ENCODE results near the gene NPAS3.

The NPAS3 gene

DNA sequence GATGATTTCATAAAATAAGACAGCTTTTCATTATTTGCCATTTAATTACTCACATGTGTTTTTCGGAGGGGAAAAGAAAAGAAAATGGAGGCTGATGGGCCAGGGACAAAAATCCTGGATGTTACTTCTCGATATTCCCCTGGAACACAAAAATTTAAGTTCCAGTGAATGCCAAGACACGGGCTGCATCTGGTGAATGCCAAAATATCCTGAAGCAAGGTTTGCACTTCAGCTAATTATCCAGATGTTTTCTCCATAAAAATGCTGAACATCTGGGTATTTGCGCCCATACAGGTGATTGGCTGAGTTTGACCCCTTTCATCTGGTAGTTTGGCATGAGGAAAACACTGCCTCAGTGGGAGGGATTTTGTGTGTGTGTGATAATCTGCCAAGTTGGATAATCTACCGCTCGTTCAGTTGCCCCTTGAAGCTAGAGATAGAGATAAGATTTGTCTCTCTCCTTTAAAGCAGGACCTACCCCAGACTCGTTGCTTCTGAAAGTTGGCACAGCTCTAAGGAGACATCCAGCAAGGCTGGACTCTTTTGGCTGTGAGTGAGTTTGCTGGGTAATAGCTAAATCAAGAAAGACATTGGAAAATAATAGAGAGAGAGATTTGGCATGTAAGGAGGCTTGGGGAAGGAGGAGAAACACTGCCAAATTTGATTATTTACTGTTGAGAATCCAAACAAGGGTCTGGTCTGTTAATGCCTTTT is 622.2 kb downstream of the NPAS3 start:
- TF ChIP-seq Cebpa-rat (IDR thresholded peaks at IDR 0.05) = no peak

DNA sequence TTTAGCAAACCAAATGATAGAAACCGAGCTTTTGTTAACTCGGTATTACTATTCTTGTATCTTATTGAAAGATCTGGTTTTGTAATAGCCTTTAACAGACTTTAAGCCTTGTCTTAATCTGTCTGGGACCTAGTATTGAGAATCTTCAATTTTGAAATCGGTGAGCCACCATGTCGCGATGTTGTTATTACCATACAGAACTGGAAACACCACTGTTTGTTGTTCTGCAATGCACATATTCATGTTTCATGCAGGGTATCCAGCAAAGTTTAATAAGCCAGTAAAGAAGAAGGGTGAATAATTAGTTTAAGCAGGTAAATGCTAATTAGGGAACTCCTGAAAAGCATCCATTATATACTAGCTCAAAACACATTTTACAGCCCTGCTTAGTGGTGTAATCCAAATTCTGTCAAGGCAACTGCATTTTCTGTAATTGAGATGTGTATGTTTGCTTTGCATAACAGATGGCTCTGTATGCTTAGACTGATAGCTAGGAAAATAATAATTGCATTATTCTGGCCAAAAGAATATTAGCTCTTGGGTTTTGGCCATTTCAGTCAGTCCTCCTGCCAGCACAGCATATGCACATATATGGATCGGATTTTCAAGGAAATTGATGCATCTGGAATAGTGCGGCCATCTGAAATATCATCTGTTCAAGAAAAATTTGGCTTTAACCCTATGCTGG is 623.0 kb downstream of the NPAS3 start:
- Histone ChIP-seq H3K36me3 (no peaks in the 10 kb centered on the region), H3K4me3 (no peak overlapping the region), H3K9me3 (replicated peaks in 1 of 11) (no peaks in the 10 kb centered on the region), H3K27me3 (no peaks in the 10 kb centered on the region), H3K9ac (no peak overlapping the region), H4K20me1 (no peaks in the 10 kb centered on the region), H3K4me2 (no peak overlapping the region), H3K27ac (no peak overlapping the region), H3K4me1 (peaks cover 0 to 6% (median 0%) of the 10 kb centered on the region in 10 experiments; a peak in 1 of 20 replicates)
- no peak for TF ChIP-seq Cebpa-rat (IDR thresholded peaks at IDR 0.05)

More for the DNA sequence above, 622.2 kb downstream of the NPAS3 start:
- no peak overlapping the region for H3K27ac ChIP-seq
- peaks cover 0 to 6% (median 0%) of the 10 kb centered on the region in 10 experiments; a peak in 1 of 20 replicates for H3K4me1 ChIP-seq
- no peak overlapping the region for H3K9ac ChIP-seq
- no peaks in the 10 kb centered on the region for H4K20me1 ChIP-seq
- H3K36me3 ChIP-seq = no peaks in the 10 kb centered on the region
- no peaks in the 10 kb centered on the region for H3K9me3 ChIP-seq (replicated peaks in 1 of 11)
- H3K4me2 ChIP-seq = no peak overlapping the region
- no peaks in the 10 kb centered on the region for H3K27me3 ChIP-seq
- H3K4me3 ChIP-seq = no peak overlapping the region

DNA sequence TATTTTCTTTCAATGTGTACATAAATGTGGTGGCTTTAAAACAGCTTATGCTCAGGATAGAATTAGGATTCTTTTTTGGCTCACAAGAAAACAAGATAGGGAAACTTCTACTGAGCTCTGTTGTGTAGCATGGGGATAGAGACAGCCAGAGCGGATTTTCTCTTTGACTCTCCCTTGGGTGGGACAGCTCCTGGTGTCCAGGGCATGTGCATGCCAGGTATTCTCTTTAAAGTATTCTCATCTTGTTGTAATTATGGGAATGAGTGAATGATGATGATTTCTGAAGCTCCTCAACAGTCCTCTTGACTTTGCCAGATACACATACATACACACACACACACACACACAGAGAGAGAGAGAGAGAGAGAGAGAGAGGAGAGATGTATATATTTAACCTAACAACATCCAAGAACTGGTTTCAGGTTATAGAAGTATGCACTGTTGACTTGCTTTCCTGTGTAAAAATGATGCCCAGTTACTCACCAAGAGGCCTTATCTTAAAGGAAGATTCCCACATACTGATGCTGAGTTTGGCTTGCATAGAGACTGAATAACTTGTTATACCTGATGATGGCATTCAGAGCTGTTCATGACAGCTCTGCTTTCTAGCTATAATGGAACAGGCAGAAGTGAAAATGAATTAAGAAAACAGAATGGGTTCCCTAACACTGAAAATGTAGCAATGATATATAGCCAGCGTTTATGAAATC is 624.7 kb downstream of the NPAS3 start:
- Histone ChIP-seq H3K36me3 (no peaks in the 10 kb centered on the region), H3K4me2 (no peak overlapping the region), H3K27ac (no peak overlapping the region), H3K9me3 (replicated peaks in 1 of 11) (no peaks in the 10 kb centered on the region), H3K9ac (no peak overlapping the region), H3K27me3 (no peaks in the 10 kb centered on the region), H4K20me1 (no peaks in the 10 kb centered on the region), H3K4me1 (peaks cover 0 to 6% (median 0%) of the 10 kb centered on the region in 10 experiments; a peak in 1 of 20 replicates), H3K4me3 (no peak overlapping the region)
- TF ChIP-seq Cebpa-rat (IDR thresholded peaks at IDR 0.05) = no peak

DNA sequence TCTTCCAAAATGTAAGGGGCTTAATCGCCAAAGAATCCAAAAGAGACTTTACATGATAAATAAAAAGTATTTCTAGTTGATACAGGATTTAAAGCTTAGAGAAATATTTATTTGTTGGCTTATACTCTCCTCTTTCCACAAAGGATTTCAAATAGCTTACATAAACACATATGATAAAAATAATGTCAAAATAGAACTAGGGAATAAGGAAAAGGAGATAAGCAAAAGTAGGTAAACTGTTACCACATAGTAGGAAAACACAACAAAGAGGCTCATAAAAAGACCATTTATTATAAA is 625.2 kb downstream of the NPAS3 start:
- Histone ChIP-seq H3K36me3 (no peaks in the 10 kb centered on the region), H3K4me1 (peaks cover 0 to 6% (median 0%) of the 10 kb centered on the region in 10 experiments; a peak in 1 of 20 replicates), H3K27me3 (no peaks in the 10 kb centered on the region), H3K4me2 (no peak overlapping the region), H4K20me1 (no peaks in the 10 kb centered on the region), H3K4me3 (no peak overlapping the region), H3K9ac (no peak overlapping the region), H3K27ac (no peak overlapping the region), H3K9me3 (replicated peaks in 1 of 11) (no peaks in the 10 kb centered on the region)
- no peak for TF ChIP-seq Cebpa-rat (IDR thresholded peaks at IDR 0.05)

DNA sequence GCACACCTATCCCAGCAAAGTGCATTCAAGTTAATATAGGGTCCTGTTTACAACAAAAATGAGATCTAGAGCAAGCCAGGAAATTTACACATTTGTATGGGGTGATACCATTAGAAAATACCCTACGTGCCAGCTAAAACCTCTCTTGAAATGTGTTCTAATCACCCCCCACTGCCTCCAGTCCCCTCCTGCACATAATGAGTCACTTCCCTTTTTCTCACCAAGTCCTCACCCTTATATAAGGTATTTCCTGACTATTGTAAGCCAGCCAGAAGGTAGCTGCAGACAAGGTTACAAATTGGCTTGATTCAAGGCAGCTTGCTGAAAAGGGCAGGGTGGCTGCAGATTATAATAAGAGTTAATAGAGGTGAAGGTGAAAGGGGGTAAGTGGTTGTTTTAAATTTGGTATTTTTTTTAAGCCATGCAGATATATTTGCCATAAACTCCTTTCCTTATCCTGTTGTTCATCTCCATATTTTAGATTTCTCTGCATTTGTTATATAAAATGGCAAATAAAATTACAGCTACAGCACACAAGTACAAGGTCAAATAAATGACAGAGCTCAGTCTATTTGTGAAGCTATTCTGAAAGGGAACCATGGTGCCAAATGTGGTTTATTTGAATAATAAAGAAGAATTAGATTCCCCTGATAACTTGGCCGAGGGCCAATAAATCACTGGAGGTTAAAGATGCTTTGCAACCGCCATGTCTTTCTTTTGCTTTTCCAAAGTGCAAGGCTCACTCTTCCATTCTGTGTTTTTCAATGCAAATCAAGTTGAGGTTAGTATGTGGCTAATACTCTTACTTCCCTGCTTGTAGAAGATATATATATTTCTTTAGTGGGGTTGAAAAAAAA is 626.3 kb downstream of the NPAS3 start:
- no peak overlapping the region for H3K27ac ChIP-seq
- no peak overlapping the region for H3K4me2 ChIP-seq
- H3K36me3 ChIP-seq = no peaks in the 10 kb centered on the region
- H4K20me1 ChIP-seq = no peaks in the 10 kb centered on the region
- no peak for TF ChIP-seq Cebpa-rat (IDR thresholded peaks at IDR 0.05)
- no peak overlapping the region for H3K9ac ChIP-seq
- H3K27me3 ChIP-seq = no peaks in the 10 kb centered on the region
- no peaks in the 10 kb centered on the region for H3K9me3 ChIP-seq (replicated peaks in 1 of 11)
- no peak overlapping the region for H3K4me3 ChIP-seq
- H3K4me1 ChIP-seq = peaks cover 0 to 6% (median 0%) of the 10 kb centered on the region in 10 experiments; a peak in 1 of 20 replicates

DNA sequence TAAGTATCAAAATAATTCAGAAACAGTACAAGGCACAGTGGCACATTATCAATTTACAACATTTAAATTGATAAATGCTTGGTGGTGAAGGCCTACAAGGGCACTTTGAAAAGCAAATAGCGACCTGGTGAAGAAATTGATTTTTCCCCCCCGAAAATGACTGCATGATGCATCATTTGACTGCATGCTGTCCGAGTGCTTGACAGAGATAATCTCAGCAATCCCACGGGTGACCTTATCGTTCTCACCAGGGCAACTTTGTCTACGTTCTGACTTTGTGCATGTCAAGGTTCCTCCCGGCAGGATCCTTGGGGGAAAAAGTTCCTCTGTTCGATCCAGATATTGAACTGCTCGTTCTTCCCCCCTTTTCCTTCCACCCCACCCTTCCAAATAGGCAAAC is 627.4 kb downstream of the NPAS3 start:
- no peaks in the 10 kb centered on the region for H3K9me3 ChIP-seq (replicated peaks in 1 of 11)
- no peak overlapping the region for H3K4me2 ChIP-seq
- H3K27me3 ChIP-seq = no peaks in the 10 kb centered on the region
- H4K20me1 ChIP-seq = no peaks in the 10 kb centered on the region
- H3K36me3 ChIP-seq = no peaks in the 10 kb centered on the region
- no peak overlapping the region for H3K27ac ChIP-seq
- no peak overlapping the region for H3K4me3 ChIP-seq
- peaks cover 0 to 6% (median 0%) of the 10 kb centered on the region in 10 experiments; a peak in 1 of 20 replicates for H3K4me1 ChIP-seq
- no peak for TF ChIP-seq Cebpa-rat (IDR thresholded peaks at IDR 0.05)
- H3K9ac ChIP-seq = no peak overlapping the region

DNA sequence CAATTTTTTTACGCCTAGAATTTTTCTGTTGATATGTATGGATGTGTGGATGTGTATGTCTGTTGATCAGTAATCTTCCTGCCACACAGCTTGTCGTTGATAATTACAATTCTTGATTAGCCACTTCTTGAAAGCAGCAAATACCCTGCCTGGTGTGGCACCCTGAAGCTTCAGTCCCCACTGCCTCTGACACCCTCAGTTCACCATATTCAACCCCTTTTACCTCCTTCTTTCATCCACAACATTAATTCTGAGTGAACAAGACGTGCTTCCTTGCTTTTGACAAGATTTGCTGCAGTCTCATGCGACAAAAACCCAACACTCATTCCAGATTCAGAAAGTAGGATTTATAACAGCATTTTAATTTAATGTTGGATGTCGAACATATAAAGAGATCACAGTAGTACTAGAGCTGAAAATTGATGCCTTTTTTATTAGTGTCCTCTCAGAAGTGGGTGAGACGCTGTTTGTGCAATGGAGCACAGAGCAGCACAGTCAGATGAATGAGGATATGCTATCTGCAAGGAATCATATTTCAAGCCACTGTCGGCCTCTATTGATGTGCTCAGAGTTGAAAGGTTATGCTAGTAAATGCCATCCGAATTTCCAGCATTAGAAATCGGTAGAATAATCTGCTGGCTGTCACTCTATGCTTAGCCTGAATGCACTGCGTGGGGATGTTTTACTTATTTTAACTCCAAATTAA is 628.5 kb downstream of the NPAS3 start:
- H3K27me3 ChIP-seq = no peaks in the 10 kb centered on the region
- no peak overlapping the region for H3K4me3 ChIP-seq
- peaks cover 0 to 6% (median 0%) of the 10 kb centered on the region in 10 experiments; a peak in 1 of 20 replicates for H3K4me1 ChIP-seq
- no peaks in the 10 kb centered on the region for H4K20me1 ChIP-seq
- no peak overlapping the region for H3K4me2 ChIP-seq
- no peak overlapping the region for H3K27ac ChIP-seq
- no peak for TF ChIP-seq Cebpa-rat (IDR thresholded peaks at IDR 0.05)
- H3K9me3 ChIP-seq (replicated peaks in 1 of 11) = no peaks in the 10 kb centered on the region
- H3K36me3 ChIP-seq = no peaks in the 10 kb centered on the region
- no peak overlapping the region for H3K9ac ChIP-seq

DNA sequence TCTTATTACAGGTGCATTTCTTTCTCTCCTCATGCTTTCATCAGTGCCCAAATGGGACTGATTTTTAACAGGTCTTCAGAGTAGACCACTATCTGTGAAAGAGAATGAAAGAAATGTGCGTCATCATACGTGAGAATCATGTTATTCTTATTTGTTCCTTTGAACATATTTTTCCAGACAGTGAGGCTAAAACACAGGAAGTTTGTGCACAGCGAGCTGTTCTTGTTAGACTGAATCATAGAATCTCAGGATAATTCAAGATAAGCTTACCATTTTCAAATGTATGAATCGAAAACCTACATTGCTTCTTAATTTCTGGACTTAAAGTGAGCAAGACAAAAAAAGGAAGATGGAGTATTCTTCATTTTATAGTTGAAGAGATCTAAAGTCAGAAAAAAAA is 629.1 kb downstream of the NPAS3 start:
- Histone ChIP-seq H3K9me3 (replicated peaks in 1 of 11) (no peaks in the 10 kb centered on the region), H3K4me1 (peaks cover 0 to 6% (median 0%) of the 10 kb centered on the region in 10 experiments; a peak in 1 of 20 replicates), H3K36me3 (no peaks in the 10 kb centered on the region), H3K27ac (no peak overlapping the region), H4K20me1 (no peaks in the 10 kb centered on the region), H3K4me2 (no peak overlapping the region), H3K4me3 (no peak overlapping the region), H3K27me3 (no peaks in the 10 kb centered on the region), H3K9ac (no peak overlapping the region)
- TF ChIP-seq Cebpa-rat (IDR thresholded peaks at IDR 0.05) = no peak

Measured in BLaER1 treated with 17β-estradiol and CSF1 and Interleukin-3, amounts not matched to agents 10 nM and 100 nM (cell line).